ENCODE data around the gene MT1M.
"Not testable (repeated sequence)": the region's sequence is repeated elsewhere in the genome, so short reads cannot be mapped to it uniquely, and the experiment has no call there.

The MT1M gene

GRCh38 chr16:56632156-56632847, at the start of gene MT1M:
Gene MT1M (plus strand): TSS chr16:56632659. CDS start chr16:56632732, 73 bp downstream.
- no peak for DNase-seq (ENCODE audit: low read depth in 2 of 2, low spot score in 1 of 2)

GRCh38 chr16:56582911-56583310, 49.5 kb upstream of the MT1M start:
- not testable (repeated sequence) for DNase-seq (ENCODE audit: low read depth in 2 of 2, low spot score in 1 of 2)

- DNase-seq (ENCODE audit: low read depth in 2 of 2, low spot score in 1 of 2) = no peak
Observed at GRCh38 chr16:56583351-56584168, 48.9 kb upstream of the MT1M start.

- no peak for DNase-seq (ENCODE audit: low read depth in 2 of 2, low spot score in 1 of 2)
Observed at GRCh38 chr16:56584276-56584675, 48.2 kb upstream of the MT1M start.

GRCh38 chr16:56588781-56589140, 43.7 kb upstream of the MT1M start:
- no peak for DNase-seq (ENCODE audit: low read depth in 2 of 2, low spot score in 1 of 2)

- DNase-seq (ENCODE audit: low read depth in 2 of 2, low spot score in 1 of 2) = no peak
Observed at GRCh38 chr16:56589141-56590039, 43.1 kb upstream of the MT1M start, which contains the start of gene MT3. Gene MT3 (plus strand): TSS chr16:56589528. CDS start chr16:56589591, 63 bp downstream.

- no peak for DNase-seq (ENCODE audit: low read depth in 2 of 2, low spot score in 1 of 2)
Observed at GRCh38 chr16:56591377-56592060, 40.9 kb upstream of the MT1M start.

GRCh38 chr16:56593573-56594291, 38.7 kb upstream of the MT1M start:
- DNase-seq (ENCODE audit: low read depth in 2 of 2, low spot score in 1 of 2) = no peak

GRCh38 chr16:56594292-56594619, 38.2 kb upstream of the MT1M start:
- no peak for DNase-seq (ENCODE audit: low read depth in 2 of 2, low spot score in 1 of 2)

- no peak for DNase-seq (ENCODE audit: low read depth in 2 of 2, low spot score in 1 of 2)
Observed at GRCh38 chr16:56600398-56600999, 32.0 kb upstream of the MT1M start.

GRCh38 chr16:56601325-56601724, 31.1 kb upstream of the MT1M start:
- no peak for DNase-seq (ENCODE audit: low read depth in 2 of 2, low spot score in 1 of 2)

GRCh38 chr16:56603589-56603988, 28.9 kb upstream of the MT1M start:
- DNase-seq (ENCODE audit: low read depth in 2 of 2, low spot score in 1 of 2) = no peak

- DNase-seq (ENCODE audit: low read depth in 2 of 2, low spot score in 1 of 2) = no peak
Observed at GRCh38 chr16:56604966-56605365, 27.5 kb upstream of the MT1M start.

GRCh38 chr16:56605475-56605874, 27.0 kb upstream of the MT1M start:
- DNase-seq (ENCODE audit: low read depth in 2 of 2, low spot score in 1 of 2) = no peak

- DNase-seq (ENCODE audit: low read depth in 2 of 2, low spot score in 1 of 2) = no peak
Observed at GRCh38 chr16:56606071-56606475, 26.4 kb upstream of the MT1M start.

GRCh38 chr16:56606476-56607108, 25.9 kb upstream of the MT1M start:
- no peak for DNase-seq (ENCODE audit: low read depth in 2 of 2, low spot score in 1 of 2)

GRCh38 chr16:56607109-56607618, 25.3 kb upstream of the MT1M start:
- no peak for DNase-seq (ENCODE audit: low read depth in 2 of 2, low spot score in 1 of 2)

- DNase-seq (ENCODE audit: low read depth in 2 of 2, low spot score in 1 of 2) = no peak
Observed at GRCh38 chr16:56607675-56608042, 24.8 kb upstream of the MT1M start.
